GM19240 (cell line): ENCODE measurements around the gene CHRNA7.
"Not testable (repeated sequence)": the region's sequence is repeated elsewhere in the genome, so short reads cannot be mapped to it uniquely, and the experiment has no call there.

Source experiments
- DNase-seq: peaks from one replicate; pipeline ENCODE4 v3.0.0; 2011; ENCODE audit warnings: low spot score; ENCODE audit not compliant: insufficient read length

CHRNA7 gene

GRCh38 chr15:32167913-32168312, 137.6 kb downstream of the CHRNA7 start:
- DNase-seq, result not testable (repeated sequence)

DNA sequence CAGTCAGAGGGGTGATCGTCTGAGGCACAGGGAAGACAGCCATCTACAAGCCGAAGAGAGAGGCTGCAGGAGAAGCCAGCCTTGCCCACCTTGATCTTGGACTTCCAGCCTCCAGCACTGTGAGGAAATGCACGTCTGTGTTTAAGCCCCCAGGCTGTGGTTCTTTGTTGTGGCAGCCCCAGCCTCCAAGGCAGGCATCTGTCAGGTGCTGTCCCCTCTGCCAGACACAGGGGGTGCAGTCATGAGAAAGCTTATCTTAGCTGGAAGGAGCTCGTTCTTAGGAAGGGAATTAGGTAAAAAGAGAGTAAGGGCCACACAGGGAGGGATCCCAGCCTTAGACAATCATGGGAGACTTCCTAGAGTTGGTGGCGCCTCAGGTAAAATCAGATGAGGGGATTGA, 150.3 kb downstream of the CHRNA7 start:
- DNase-seq, result not testable (repeated sequence)

- not testable (repeated sequence) for DNase-seq
Observed at GRCh38 chr15:32193780-32194179, 163.5 kb downstream of the CHRNA7 start.

DNA sequence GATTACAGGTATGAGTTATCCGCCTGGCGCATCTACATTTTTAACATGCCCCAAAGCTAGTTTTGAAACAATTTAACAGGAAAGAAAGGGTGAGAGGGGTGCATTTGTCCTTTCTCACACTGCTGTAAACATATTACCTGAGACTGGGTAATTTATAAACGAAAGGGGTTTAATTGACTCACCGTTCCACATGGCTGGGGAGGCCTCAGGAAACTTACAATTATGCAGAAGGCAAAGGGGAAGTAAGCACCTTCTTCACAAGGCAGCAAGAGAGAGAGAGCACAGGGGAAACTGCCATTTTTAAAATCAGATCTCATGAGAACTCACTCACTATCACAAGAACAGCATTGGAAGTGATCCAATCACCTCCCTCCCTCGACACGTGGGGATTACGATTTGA, 165.9 kb downstream of the CHRNA7 start:
- DNase-seq, result not testable (repeated sequence)

DNA sequence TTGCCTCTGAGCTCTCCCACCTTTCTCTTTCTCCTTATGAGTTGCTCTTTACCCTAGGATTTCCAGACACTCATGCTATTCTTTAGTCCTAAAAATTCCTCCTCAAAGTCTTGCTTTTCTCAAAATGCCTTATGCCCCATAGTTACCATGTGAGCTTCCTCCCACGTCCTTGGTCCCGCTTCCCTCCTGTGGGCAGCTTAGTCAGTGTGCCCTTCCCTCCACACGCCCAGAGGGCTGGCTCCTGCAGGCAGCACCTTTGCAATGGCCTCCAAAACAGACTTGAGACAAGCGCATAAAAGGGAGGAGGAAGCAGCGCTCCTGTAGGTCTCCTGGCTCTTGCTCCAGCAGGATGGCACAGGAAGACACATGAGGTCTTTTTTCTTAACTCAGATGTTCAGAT, 168.6 kb downstream of the CHRNA7 start:
- not testable (repeated sequence) for DNase-seq

DNA sequence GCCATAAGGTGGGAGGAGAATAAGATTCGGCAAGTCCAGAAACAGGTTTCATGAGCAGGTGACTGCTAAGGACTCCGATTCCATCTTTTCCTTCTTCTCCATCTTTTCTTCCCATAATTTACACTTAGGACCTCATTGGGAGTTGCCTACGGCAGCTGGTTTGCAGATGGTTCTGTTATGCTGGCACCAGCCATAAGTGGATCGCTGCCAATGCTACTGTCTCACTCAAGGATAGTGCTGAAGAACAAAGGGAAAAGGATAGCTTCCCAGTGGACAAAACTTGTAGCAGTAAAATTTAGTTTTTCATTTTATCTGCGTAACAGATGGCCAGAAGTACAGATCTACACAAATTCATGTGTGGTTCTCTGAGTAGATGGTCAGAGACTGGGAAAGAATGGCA, 178.8 kb downstream of the CHRNA7 start:
- not testable (repeated sequence) for DNase-seq

DNA sequence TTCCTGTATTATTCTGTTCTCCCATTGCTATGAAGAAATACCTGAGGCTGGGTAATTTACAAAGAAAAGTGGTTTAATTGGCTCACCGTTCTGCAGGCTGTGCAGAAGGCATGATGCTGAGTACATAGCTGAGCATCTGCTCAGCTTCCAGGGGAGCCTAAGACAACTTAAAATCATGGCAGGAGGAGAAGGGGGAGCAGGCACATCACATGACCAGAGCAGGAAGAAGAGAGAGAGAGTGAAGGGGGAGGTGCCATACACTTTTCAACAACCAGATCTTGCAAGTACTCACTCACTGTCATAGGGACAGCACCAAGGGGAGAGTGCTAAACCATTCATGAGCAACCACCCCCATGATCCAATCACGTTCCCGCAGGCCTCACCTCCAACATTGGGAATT, 188.4 kb downstream of the CHRNA7 start:
- no peak for DNase-seq
